NB4 (cell line): ENCODE results near the gene NTRK2.

Experiments
- DNase-seq: peaks from one replicate; pipeline ENCODE4 v3.0.0; 2010; ENCODE audit warnings: low read depth
- H3K4me3 ChIP-seq: one replicate; pipeline ENCODE4 v1.5.1; 2011; ENCODE audit warnings: mild to moderate bottlenecking, low read depth, low read length, moderate library complexity
- MYC ChIP-seq: IDR thresholded peaks from 2 replicates; pipeline ENCODE4 v1.6.1; 2011; ENCODE audit warnings: low read depth, low read length
- POLR2A ChIP-seq: IDR thresholded peaks from 2 replicates; pipeline ENCODE4 v1.6.1; 2011; ENCODE audit warnings: mild to moderate bottlenecking; ENCODE audit not compliant: insufficient read length; ENCODE audit errors: extremely low read depth
- TF ChIP-seq, protein P1 (sequence below): IDR thresholded peaks from 2 replicates; pipeline ENCODE4 v1.6.1; 2011; ENCODE audit warnings: low read depth, low read length
- TF ChIP-seq, protein P2 (sequence below): IDR thresholded peaks from one replicate; pipeline ENCODE4 v1.5.1; 2012; ENCODE audit warnings: low read depth, low read length

The NTRK2 gene

DNA sequence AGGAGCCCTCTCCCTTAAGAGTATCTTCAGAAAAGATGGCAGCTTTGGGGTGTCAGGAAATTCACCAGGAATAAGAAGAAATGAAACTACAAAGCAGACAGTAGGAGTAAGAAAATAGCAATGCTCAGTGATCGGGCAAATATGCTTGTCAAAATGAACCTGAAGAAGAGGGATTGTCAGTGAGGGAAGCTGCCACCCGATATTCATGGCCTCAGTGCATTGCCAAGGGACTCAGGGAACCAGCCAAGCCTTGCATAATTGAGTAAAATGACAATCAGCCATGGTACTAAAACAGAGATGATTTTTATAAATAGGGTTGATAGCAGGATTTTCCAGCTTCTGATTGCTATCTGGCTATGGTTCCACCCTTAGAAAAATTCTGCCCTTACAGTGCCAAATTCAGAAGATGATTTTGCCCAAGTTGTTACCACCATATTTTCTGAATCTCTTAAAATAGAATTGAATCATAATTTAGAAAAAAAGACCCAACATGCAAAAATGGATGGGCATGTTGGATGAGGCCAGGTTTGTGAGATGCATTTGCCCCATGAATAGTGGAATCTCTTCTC lies 274.0 kb downstream of the NTRK2 start:
- no peak for TF ChIP-seq POLR2A
- no peak for TF ChIP-seq MYC
- TF ChIP-seq, protein P1, sequence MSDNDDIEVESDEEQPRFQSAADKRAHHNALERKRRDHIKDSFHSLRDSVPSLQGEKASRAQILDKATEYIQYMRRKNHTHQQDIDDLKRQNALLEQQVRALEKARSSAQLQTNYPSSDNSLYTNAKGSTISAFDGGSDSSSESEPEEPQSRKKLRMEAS = no peak
- TF ChIP-seq, protein P2, sequence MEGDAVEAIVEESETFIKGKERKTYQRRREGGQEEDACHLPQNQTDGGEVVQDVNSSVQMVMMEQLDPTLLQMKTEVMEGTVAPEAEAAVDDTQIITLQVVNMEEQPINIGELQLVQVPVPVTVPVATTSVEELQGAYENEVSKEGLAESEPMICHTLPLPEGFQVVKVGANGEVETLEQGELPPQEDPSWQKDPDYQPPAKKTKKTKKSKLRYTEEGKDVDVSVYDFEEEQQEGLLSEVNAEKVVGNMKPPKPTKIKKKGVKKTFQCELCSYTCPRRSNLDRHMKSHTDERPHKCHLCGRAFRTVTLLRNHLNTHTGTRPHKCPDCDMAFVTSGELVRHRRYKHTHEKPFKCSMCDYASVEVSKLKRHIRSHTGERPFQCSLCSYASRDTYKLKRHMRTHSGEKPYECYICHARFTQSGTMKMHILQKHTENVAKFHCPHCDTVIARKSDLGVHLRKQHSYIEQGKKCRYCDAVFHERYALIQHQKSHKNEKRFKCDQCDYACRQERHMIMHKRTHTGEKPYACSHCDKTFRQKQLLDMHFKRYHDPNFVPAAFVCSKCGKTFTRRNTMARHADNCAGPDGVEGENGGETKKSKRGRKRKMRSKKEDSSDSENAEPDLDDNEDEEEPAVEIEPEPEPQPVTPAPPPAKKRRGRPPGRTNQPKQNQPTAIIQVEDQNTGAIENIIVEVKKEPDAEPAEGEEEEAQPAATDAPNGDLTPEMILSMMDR = no peak
- no peak overlapping the region for H3K4me3 ChIP-seq
- no peak for DNase-seq

DNA sequence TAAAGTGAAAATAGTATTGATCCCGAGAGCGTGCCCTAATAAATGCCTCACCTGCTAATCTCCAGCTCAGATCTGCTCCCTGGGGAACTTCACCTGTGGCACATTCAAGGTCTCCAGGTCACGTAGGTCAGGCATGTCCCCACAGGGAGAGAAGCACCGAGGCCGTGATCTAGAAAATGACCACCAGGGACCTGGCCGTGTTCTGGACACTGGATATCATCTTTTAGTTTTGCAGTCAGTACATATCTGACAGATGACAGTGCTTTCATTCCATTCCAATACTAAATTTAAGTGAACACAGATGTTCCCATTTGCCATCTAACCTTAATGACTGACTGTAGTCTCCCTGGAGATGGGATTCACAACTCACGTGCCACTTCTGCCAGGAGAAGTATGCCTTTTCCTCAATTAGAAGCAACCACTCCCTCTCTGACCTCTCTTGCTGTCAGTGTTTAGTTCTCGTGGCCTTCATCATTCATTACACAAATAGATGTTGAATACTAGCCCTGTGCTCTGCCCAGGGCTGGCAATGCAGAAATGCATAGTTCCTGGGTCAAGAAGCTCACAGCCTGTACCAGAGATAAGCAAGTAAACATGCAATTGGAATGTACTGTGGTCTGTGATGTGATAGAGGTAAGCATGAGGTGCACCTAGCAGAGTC lies 276.5 kb downstream of the NTRK2 start:
- TF ChIP-seq MYC (no peak), POLR2A (no peak)
- TF ChIP-seq, protein P2 = no peak
- TF ChIP-seq, protein P1 = no peak
- H3K4me3 ChIP-seq = no peak overlapping the region
- no peak for DNase-seq

DNA sequence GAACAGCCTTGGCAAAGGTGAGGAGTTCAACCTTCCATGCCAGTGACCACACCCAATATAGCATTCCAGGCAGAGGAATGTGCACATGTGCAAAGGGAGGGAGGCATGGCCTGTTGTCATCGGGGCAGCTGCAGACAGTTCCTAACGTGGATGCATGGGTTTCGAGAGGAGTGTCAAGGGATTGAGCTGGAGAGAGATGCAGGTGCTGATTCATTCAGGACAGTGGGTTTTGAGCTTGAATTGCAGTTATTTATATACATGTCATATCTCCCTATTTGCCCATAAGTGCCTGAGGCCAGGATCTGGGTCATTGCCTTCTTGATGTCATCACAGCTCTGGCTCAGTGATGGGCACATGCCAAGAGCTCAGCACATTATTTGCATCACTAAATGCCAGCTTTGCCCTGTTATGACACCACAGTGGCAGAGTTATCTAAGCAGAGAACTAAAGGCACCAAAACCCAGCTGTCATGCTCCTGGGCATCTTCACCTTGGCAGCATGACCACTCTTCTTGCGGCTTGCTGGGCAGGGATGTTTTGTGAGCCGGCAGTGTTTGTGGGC lies 278.0 kb downstream of the NTRK2 start:
- no peak overlapping the region for H3K4me3 ChIP-seq
- TF ChIP-seq POLR2A (no peak), MYC (no peak)
- TF ChIP-seq, protein P1 = no peak
- no peak for DNase-seq

DNA sequence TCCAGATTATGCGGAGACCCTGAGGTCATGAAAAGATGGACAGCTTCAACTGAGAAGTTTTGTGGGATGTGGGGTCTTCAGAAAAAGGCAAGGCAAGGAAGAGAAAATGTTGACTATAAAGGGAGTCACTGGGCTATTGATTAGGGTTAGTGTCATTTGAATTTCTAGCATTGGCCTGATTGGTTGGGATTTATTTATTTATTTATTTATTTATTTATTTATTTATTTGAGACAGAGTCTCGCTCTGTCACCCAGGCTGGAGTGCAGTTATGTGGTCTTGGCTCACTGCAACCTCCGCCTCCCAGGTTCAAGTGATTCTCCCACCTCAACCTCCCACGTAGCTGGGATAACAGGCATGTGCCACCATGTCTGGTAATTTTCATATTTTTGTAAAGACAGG lies 279.7 kb downstream of the NTRK2 start:
- DNase-seq = no peak
- H3K4me3 ChIP-seq = no peak overlapping the region
- TF ChIP-seq, protein P1 = no peak
- TF ChIP-seq POLR2A (no peak), MYC (no peak)
- TF ChIP-seq, protein P2 = no peak

DNA sequence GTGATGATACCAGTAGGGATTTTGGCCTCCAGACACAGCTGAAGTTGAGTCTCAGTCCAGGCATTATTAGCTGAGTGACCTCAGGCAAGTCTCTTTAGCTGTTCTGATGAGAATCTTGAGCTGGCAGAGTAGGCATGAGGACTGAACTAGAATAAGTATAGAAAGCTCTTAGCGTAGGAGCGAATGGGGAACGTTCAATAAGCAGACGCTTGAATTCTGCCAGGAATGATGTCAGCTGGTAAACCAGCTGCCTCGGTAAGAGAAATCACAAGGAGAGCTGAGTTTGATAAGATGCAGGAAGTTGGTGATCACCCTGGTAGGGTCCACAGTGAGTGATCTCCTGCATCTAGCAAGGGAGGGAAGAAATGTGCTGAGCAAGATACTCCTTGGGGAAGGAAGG lies 280.4 kb downstream of the NTRK2 start:
- H3K4me3 ChIP-seq = no peak overlapping the region
- no peak for DNase-seq
- TF ChIP-seq, protein P2 = no peak
- TF ChIP-seq, protein P1 = no peak
- TF ChIP-seq POLR2A (no peak), MYC (no peak)
